Measurements from ENCODE around the gene CLTA. TPM values are rescaled to one million over a fixed set of nuclear protein-coding genes. Genes with fewer than 3 reads are reported as not detected.

Gene CLTA
- polyA plus RNA-seq, 1 donor (not counting 4 experiments of a cell fraction or from before 2014, with no cell fraction given), result 325 TPM

DNA sequence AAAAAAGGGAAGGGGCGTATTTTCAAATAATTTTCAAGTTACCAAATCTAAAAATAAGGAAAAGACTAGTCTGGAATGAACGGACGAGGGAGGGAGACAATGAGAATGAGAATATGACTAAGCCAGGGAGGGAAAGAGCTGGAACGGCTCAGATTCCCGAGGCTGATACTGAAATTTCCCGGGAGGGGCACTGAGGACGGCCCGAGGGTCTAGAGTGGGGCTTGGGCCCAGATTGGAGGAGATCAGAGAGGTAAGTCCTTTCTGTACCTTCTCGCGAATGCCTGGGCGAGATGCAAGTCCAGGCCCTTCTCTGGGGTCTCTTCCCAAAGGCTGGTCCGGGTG lies 24.9 kb upstream of the CLTA start:
- H3K9ac ChIP-seq (ENCODE audit: control insufficient read depth, extremely low read depth, insufficient read depth, low read length), result no peak overlapping the region
- TF ChIP-seq EZH2 (IDR thresholded peaks at IDR 0.05; ENCODE audit: low read length), result no peak
- peaks cover 10% of the 10 kb centered on the region for H3K4me1 ChIP-seq (ENCODE audit: control insufficient read depth, extremely low read depth, insufficient read depth, low read length)
- H3K27me3 ChIP-seq (ENCODE audit: control insufficient read depth, extremely low read depth, insufficient read depth, low read length), result peaks cover 8% of the 10 kb centered on the region
- no peaks in the 10 kb centered on the region for H3K79me2 ChIP-seq (ENCODE audit: control insufficient read depth, insufficient read depth, low read length)
- H3K36me3 ChIP-seq (ENCODE audit: control insufficient read depth in 2 of 2, extremely low read depth in 1 of 2, insufficient read depth in 2 of 2, low read length in 2 of 2), result no peaks in the 10 kb centered on the region
- H3K27ac ChIP-seq (ENCODE audit: control insufficient read depth, insufficient read depth, low read length), result no peak overlapping the region
- DNase-seq (ENCODE audit: low read depth, low spot score) (no peak), FAIRE-seq (no peak)
- H2AFZ ChIP-seq (ENCODE audit: control insufficient read depth, low read length), result peak overlapping the region; percentile 33
- H3K4me3 ChIP-seq (ENCODE audit: control insufficient read depth in 2 of 3, extremely low read depth in 1 of 3, insufficient read depth in 2 of 3, low read depth in 1 of 3, low read length in 3 of 3), result peak overlapping the region in 1 of 3 experiments; percentile 13
- no peaks in the 10 kb centered on the region for H4K20me1 ChIP-seq (ENCODE audit: control insufficient read depth, extremely low read depth, insufficient read depth, low read length)
- no peaks in the 10 kb centered on the region for H3K9me3 ChIP-seq (ENCODE audit: control insufficient read depth, low read depth, low read length)
- peak overlapping the region; percentile 82 for H3K4me2 ChIP-seq (ENCODE audit: control insufficient read depth, extremely low read depth, insufficient read depth, low read depth, low read length)
- dilution Hi-C loops (cut with MboI; ENCODE audit: extremely low pct_ligation_motif_present, low sequenced_read_pairs), result no loop called here
- H3K9me1 ChIP-seq (ENCODE audit: control insufficient read depth, extremely low read depth, insufficient read depth, low read length), result no peaks in the 10 kb centered on the region

DNA sequence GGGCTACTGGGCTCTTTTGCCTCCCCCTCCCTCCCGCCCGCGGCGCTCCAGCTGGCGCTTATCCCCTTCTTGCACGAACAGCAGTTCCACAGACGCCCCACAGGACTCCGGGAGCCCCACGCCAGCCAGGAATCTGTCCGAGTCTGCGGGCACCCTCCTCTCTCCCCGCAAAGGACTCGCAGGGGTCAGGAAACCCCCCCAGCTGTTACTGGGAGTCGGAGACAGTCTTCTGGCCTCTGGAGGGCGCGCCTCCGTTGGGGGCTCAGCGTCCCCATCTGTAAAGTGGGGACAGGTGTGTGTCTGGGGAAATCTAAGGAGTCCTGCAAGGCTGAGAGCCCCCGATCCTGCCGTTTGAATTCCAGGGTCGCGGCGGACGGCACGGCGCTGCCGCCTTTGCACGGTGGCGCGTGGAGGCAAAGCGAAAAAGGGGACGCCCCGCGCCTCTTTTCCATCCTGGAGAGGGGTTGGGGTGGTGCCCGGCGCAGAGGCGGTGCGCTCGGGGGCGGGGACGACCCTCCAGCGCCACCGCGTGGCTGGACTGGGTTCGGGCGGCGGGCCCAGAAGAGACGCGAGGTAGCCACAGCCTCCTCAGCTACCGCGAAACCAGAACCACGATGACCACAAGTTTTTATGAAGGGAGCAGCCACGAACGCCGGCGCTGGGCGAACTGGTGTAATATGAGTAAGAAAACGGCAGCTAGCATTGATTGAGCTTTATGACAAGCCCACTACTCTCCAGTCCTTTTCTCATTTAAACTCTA lies 24.4 kb upstream of the CLTA start:
- Histone ChIP-seq H3K4me2 (ENCODE audit: control insufficient read depth, extremely low read depth, insufficient read depth, low read depth, low read length) (peak overlapping the region; percentile 82), H3K27me3 (ENCODE audit: control insufficient read depth, extremely low read depth, insufficient read depth, low read length) (peaks cover 8% of the 10 kb centered on the region), H3K79me2 (ENCODE audit: control insufficient read depth, insufficient read depth, low read length) (no peaks in the 10 kb centered on the region), H4K20me1 (ENCODE audit: control insufficient read depth, extremely low read depth, insufficient read depth, low read length) (no peaks in the 10 kb centered on the region), H3K9me3 (ENCODE audit: control insufficient read depth, low read depth, low read length) (no peaks in the 10 kb centered on the region), H3K9me1 (ENCODE audit: control insufficient read depth, extremely low read depth, insufficient read depth, low read length) (no peaks in the 10 kb centered on the region), H3K9ac (ENCODE audit: control insufficient read depth, extremely low read depth, insufficient read depth, low read length) (no peak overlapping the region), H3K4me3 (ENCODE audit: control insufficient read depth in 2 of 3, extremely low read depth in 1 of 3, insufficient read depth in 2 of 3, low read depth in 1 of 3, low read length in 3 of 3) (peak overlapping the region; percentile 20 to 61 (median 51)), H3K4me1 (ENCODE audit: control insufficient read depth, extremely low read depth, insufficient read depth, low read length) (peaks cover 10% of the 10 kb centered on the region), H3K27ac (ENCODE audit: control insufficient read depth, insufficient read depth, low read length) (no peak overlapping the region), H2AFZ (ENCODE audit: control insufficient read depth, low read length) (peak overlapping the region; percentile 58), H3K36me3 (ENCODE audit: control insufficient read depth in 2 of 2, extremely low read depth in 1 of 2, insufficient read depth in 2 of 2, low read length in 2 of 2) (no peaks in the 10 kb centered on the region)
- no peak for FAIRE-seq
- dilution Hi-C loops (cut with MboI; ENCODE audit: extremely low pct_ligation_motif_present, low sequenced_read_pairs), result no loop called here
- TF ChIP-seq EZH2 (IDR thresholded peaks at IDR 0.05; ENCODE audit: low read length), result no peak
- TF ChIP-seq CTCF (optimal IDR thresholded peaks at IDR 0.05 in 1 of 3, IDR thresholded peaks at IDR 0.05 in 1 of 3, conservative IDR thresholded peaks at IDR 0.05 in 1 of 3; ENCODE audit: extremely low read depth in 1 of 3, insufficient read depth in 2 of 3, low read length in 3 of 3), result peak; percentile 61 to 93 (median 85)
- no peak for DNase-seq (ENCODE audit: low read depth, low spot score)
